GM19351 (cell line): Measurements from ENCODE around the gene LARP1.

Experiments
- ATAC-seq: cut with Tn5 transposase; IDR thresholded peaks from one replicate; pipeline ENCODE4 v1.9.1; 2021; ENCODE audit warnings: mild to moderate bottlenecking, moderate library complexity; ENCODE audit not compliant: unreplicated experiment

Gene LARP1

GRCh38 chr5:154788212-154788611, 33.0 kb downstream of the LARP1 start:
- ATAC-seq: no peak

- ATAC-seq: peak; percentile 88
Measured at GRCh38 chr5:154791535-154791934, 36.4 kb downstream of the LARP1 start.

- ATAC-seq: no peak
Measured at GRCh38 chr5:154793599-154794524, 38.7 kb downstream of the LARP1 start.

- ATAC-seq: no peak
Measured at GRCh38 chr5:154794525-154795234, 39.5 kb downstream of the LARP1 start.

GRCh38 chr5:154795235-154795596, 40.0 kb downstream of the LARP1 start:
- ATAC-seq: no peak

GRCh38 chr5:154797762-154798161, 42.6 kb downstream of the LARP1 start:
- no peak for ATAC-seq

- no peak for ATAC-seq
Measured at GRCh38 chr5:154800582-154800981, 45.4 kb downstream of the LARP1 start.

- no peak for ATAC-seq
Measured at GRCh38 chr5:154801083-154801482, 45.9 kb downstream of the LARP1 start.

GRCh38 chr5:154802050-154802449, 46.9 kb downstream of the LARP1 start:
- ATAC-seq: no peak

GRCh38 chr5:154806176-154806575, 51.0 kb downstream of the LARP1 start:
- ATAC-seq: no peak

- no peak for ATAC-seq
Measured at GRCh38 chr5:154811239-154811638, 56.1 kb downstream of the LARP1 start.

GRCh38 chr5:154811653-154812465, 56.7 kb downstream of the LARP1 start:
- ATAC-seq: peak; percentile 82

- ATAC-seq: no peak
Measured at GRCh38 chr5:154813158-154813557, 58.0 kb downstream of the LARP1 start.

- no peak for ATAC-seq
Measured at GRCh38 chr5:154813736-154814135, 58.6 kb downstream of the LARP1 start.

- ATAC-seq: no peak
Measured at GRCh38 chr5:154815025-154815424, 59.8 kb downstream of the LARP1 start.

GRCh38 chr5:154815684-154816247, 60.6 kb downstream of the LARP1 start:
- ATAC-seq: no peak

GRCh38 chr5:154816891-154817492, 61.8 kb downstream of the LARP1 start:
- ATAC-seq: no peak

- no peak for ATAC-seq
Measured at GRCh38 chr5:154817815-154818214, 62.6 kb downstream of the LARP1 start.

GRCh38 chr5:154818471-154819116, 63.4 kb downstream of the LARP1 start:
- no peak for ATAC-seq

GRCh38 chr5:154819546-154819945, 64.4 kb downstream of the LARP1 start:
- no peak for ATAC-seq
